Smooth muscle cell (in vitro differentiated cells): ENCODE data around the gene SPRY2. TPM values are rescaled to one million over a fixed set of nuclear protein-coding genes. Genes with fewer than 3 reads are reported as not detected.
A peak's percentile ranks its signal among the peaks of the same experiment; 100 is the strongest.

Source experiments
- DNase-seq: peaks from one replicate; lab custom pipeline; 2025; ENCODE audit not compliant: unreplicated experiment; lab: John Stamatoyannopoulos, UW
- H2AFZ ChIP-seq: fragments of 200-600 bp; sonication (generic); 2 replicates; pipeline ENCODE4 v1.6.0; 2016; ENCODE audit warnings: antibody characterized with exemption, low read depth, mild to moderate bottlenecking
- H3F3A ChIP-seq: fragments of 200-600 bp; sonication (generic); 2 replicates; pipeline ENCODE4 v1.6.0; 2017; ENCODE audit warnings: antibody characterized with exemption, low read depth
- H3K27ac ChIP-seq: fragments of 200-600 bp; sonication (generic); 2 replicates; pipeline ENCODE4 v1.5.1; 2016; ENCODE audit warnings: low read depth, mild to moderate bottlenecking
- H3K27me3 ChIP-seq: fragments of 200-600 bp; sonication (generic); 2 replicates; pipeline ENCODE4 v1.6.1; 2016; ENCODE audit warnings: low read depth, mild to moderate bottlenecking
- H3K36me3 ChIP-seq: fragments of 200-600 bp; sonication (generic); 2 replicates; pipeline ENCODE4 v1.5.1; 2016; ENCODE audit warnings: low read depth
- H3K4me1 ChIP-seq: fragments of 200-600 bp; sonication (generic); 2 replicates; pipeline ENCODE4 v1.5.1; 2016; ENCODE audit warnings: low read depth
- H3K4me2 ChIP-seq: fragments of 200-600 bp; sonication (generic); 2 replicates; pipeline ENCODE4 v1.6.0; 2016; ENCODE audit warnings: mild to moderate bottlenecking
- H3K4me3 ChIP-seq: fragments of 200-600 bp; sonication (generic); 2 replicates; pipeline ENCODE4 v1.5.1; 2016; ENCODE audit warnings: mild to moderate bottlenecking
- H3K79me2 ChIP-seq: fragments of 200-600 bp; sonication (generic); 2 replicates; pipeline ENCODE4 v1.6.0; 2016; ENCODE audit warnings: low read depth, mild to moderate bottlenecking
- H3K9ac ChIP-seq: fragments of 200-600 bp; sonication (generic); 2 replicates; pipeline ENCODE4 v1.6.0; 2016; ENCODE audit warnings: low read depth
- H3K9me3 ChIP-seq: fragments of 200-600 bp; sonication (generic); replicated peaks from 2 replicates; pipeline ENCODE4 v1.5.1; 2016; ENCODE audit warnings: low read depth
- H4K20me1 ChIP-seq: fragments of 200-600 bp; sonication (generic); 2 replicates; pipeline ENCODE4 v1.6.0; 2016; ENCODE audit warnings: low read depth
- WGBS: methylation state at CpG from one replicate; pipeline ENCODE4 v1.1.7; 2016; ENCODE audit warnings: low lambda C conversion rate; 5-methylcytosine and 5-hydroxymethylcytosine counted together
- polyA plus RNA-seq: library from polyadenylated mRNA; unstranded; fragments of >200 nt; fragmentation: Nextera tagmentation; extraction: Ambion mirVana; gene quantifications from 2 replicates; pipeline ENCODE4 v1.2.1, GENCODE V29; 2016
- total RNA-seq: library from RNA; depleted of rRNA; stranded (reverse); fragments of >200 nt; gene quantifications from 2 replicates; pipeline ENCODE4 v1.2.3, GENCODE V29; 2014
- TF ChIP-seq, protein P1 (sequence below): fragments of 200-600 bp; sonication (generic); IDR thresholded peaks from 2 replicates; pipeline ENCODE4 v1.5.1; 2017; ENCODE audit warnings: borderline replicate concordance, mild to moderate bottlenecking, antibody characterized with exemption; ENCODE audit not compliant: insufficient read depth, poor library complexity, severe bottlenecking

Gene SPRY2
- total and polyA plus RNA-seq, 2 experiments from 2014 or later, result 92.6 to 154 TPM

DNA sequence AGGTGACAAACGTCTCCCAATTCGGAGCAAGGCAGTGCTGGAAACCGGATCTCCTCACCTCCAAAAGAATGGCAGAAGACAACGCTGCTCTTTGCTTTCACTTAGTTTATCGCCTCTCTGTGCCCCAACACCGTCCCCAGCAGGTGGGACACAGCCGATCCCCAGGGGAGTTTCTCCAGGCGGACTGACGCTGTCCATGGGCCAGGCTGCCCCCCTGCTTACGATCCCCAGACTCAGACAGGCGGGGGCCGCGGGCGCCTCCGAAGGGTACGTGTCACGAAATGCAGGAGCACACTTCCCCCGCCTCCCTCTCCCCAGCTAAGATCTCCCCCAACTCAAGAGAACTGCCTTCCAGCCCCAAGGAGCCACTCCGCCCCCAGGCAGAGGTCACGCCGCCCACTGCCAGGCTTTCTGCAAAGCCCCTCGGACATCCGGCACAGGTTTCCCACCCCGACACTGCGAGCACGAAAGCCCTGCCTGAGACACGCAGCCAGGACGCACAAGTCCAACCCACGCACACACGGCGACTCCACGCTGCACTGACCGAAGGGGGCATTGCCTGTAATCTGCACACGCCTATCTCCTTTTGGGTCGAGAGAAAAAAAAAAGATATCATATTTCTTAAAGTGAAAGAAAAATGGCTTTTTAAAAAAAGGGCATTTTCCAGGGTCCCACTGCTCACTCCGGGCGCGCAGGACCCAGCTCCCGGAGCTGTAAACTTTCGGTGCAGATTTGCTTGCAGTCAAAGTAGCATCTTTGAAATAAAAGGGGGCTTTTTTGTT is 2.0 kb downstream of the SPRY2 start:
- H2AFZ ChIP-seq, result no peak overlapping the region
- peaks cover 32% of the 10 kb centered on the region for H3F3A ChIP-seq
- H4K20me1 ChIP-seq, result peaks cover 65% of the 10 kb centered on the region

DNA sequence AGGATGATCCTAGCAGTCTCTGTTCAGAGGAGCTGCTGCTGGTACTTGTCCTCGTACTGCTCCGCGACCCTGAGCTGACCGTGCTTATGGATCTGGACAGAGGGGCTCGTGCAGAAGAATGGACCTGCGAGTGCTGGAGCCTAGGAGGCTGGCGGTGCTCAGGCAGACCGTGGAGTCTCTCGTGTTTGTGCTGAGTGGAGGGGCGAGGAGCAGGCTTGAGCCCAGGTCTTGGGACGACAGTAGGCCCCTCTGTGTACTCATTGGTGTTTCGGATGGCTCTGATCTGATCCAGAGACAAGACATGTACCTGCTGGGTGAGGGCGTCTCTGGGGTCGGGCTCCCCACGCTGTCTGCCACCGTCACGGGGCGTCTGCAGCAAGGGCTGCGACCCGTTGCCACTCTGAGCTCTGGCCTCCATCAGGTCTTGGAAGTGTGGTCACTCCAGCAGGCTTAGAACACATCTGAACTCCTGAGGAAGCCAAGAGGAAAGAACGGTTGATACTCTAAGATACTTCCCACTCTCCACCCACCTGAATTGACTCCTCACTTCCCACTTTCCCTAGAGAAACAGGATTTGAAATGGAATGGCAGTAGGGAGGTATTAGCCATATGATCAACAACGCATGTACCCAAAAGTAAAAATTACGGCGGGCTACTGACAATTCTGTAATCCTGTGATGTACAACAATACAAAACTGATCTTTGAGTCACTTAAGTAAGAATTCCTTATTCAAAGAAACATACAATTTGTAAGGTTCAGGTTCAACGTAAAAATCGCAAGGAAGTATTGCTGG is 3.4 kb downstream of the SPRY2 start:
- Histone ChIP-seq H3K79me2 (peaks cover 82% of the 10 kb centered on the region), H3K9ac (peak overlapping the region; percentile 99), H3K27me3 (no peaks in the 10 kb centered on the region), H2AFZ (no peak overlapping the region), H3K4me3 (peak overlapping the region; percentile 76), H4K20me1 (peaks cover 79% of the 10 kb centered on the region), H3K27ac (peak overlapping the region; percentile 98), H3F3A (peaks cover 38% of the 10 kb centered on the region), H3K9me3 (no peaks in the 10 kb centered on the region), H3K36me3 (peaks cover 4% of the 10 kb centered on the region), H3K4me2 (peak overlapping the region; percentile 88), H3K4me1 (peaks cover 32% of the 10 kb centered on the region)
- 30% methylated on average over 26 of the region's 26 CpGs for WGBS
- TF ChIP-seq, protein P1, sequence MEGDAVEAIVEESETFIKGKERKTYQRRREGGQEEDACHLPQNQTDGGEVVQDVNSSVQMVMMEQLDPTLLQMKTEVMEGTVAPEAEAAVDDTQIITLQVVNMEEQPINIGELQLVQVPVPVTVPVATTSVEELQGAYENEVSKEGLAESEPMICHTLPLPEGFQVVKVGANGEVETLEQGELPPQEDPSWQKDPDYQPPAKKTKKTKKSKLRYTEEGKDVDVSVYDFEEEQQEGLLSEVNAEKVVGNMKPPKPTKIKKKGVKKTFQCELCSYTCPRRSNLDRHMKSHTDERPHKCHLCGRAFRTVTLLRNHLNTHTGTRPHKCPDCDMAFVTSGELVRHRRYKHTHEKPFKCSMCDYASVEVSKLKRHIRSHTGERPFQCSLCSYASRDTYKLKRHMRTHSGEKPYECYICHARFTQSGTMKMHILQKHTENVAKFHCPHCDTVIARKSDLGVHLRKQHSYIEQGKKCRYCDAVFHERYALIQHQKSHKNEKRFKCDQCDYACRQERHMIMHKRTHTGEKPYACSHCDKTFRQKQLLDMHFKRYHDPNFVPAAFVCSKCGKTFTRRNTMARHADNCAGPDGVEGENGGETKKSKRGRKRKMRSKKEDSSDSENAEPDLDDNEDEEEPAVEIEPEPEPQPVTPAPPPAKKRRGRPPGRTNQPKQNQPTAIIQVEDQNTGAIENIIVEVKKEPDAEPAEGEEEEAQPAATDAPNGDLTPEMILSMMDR, result no peak
- no peak for DNase-seq

More for the DNA sequence above, 2.0 kb downstream of the SPRY2 start:
- Histone ChIP-seq H3K4me2 (peak overlapping the region; percentile 88), H3K9me3 (no peaks in the 10 kb centered on the region), H3K4me3 (peak overlapping the region; percentile 76), H3K4me1 (peaks cover 38% of the 10 kb centered on the region), H3K27ac (peak overlapping the region; percentile 98), H3K36me3 (peaks cover 4% of the 10 kb centered on the region), H3K27me3 (no peaks in the 10 kb centered on the region), H3K9ac (peak overlapping the region; percentile 99), H3K79me2 (peaks cover 68% of the 10 kb centered on the region)
- under 1% methylated on average over 40 of the region's 40 CpGs for WGBS
- TF ChIP-seq, protein P1, result peak; percentile 2
- DNase-seq, result peak; percentile 57

DNA sequence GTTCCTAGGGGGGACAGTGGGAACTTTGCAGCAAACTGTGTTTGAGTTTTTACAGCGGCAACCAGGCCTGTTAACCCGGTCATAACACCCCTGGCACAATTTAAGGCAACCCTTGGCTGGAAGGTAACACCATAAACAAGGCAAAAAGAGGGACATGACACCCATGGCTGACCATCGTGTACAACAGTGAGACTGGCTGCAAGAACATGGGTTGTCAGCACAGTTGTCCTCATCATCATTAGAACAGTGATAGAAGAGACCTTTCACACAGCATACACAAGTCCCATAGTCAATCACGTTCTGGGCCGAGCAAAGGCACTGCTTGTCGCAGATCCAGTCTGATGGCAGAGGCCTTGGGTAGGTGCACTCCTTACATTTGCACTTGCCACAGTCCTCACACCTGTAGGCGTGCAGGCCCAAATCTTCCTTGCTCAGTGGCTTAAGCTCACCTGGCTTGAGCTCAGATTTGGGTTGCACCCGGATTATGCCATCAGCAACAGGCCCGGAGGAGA is 4.1 kb downstream of the SPRY2 start:
- peaks cover 32% of the 10 kb centered on the region for H3K4me1 ChIP-seq
- peaks cover 4% of the 10 kb centered on the region for H3K36me3 ChIP-seq
- H2AFZ ChIP-seq, result no peak overlapping the region
- H3K27me3 ChIP-seq, result no peaks in the 10 kb centered on the region
- H3K4me3 ChIP-seq, result peak overlapping the region; percentile 76
- H3K9me3 ChIP-seq, result no peaks in the 10 kb centered on the region
- WGBS, result 41% methylated on average over 9 of the region's 9 CpGs
- TF ChIP-seq, protein P1, result no peak
- peak overlapping the region; percentile 98 for H3K27ac ChIP-seq
- H4K20me1 ChIP-seq, result peaks cover 84% of the 10 kb centered on the region
- H3K4me2 ChIP-seq, result peak overlapping the region; percentile 88
- peak overlapping the region; percentile 99 for H3K9ac ChIP-seq
- no peak for DNase-seq
- peaks cover 82% of the 10 kb centered on the region for H3K79me2 ChIP-seq
- peaks cover 38% of the 10 kb centered on the region for H3F3A ChIP-seq
